ENCODE measurements around the gene ATP6V1G3. TPM values are rescaled to one million over a fixed set of nuclear protein-coding genes. Genes with fewer than 3 reads are reported as not detected.

Gene ATP6V1G3
- total RNA-seq, 2 experiments from 2014 or later, result not detected

DNA sequence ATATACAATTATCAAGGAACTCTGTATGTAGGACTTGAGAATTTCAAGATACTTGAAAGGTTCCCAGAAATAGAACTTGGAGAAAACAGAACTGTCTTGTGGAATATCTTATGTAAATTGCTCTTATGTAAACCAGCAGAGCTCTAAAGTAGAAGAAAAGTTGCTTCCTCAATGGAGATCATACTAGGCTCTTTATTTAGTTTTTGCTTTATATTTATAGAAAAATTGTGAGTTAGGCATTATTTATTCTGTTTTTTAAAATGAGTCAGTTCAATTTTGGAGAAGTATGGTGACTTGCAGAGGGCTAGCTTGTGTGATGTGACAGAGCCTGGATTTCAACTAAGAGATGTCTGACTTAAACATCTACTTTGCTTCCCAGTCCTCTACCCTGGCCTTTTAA, 40.4 kb downstream of the ATP6V1G3 start:
- H3K36me3 Mint-ChIP-seq (ENCODE audit: low read depth), result peaks cover 5% of the 10 kb centered on the region
- H3K27ac Mint-ChIP-seq, result no peak overlapping the region
- CTCF ChIA-PET, result no interaction called here
- no peaks in the 10 kb centered on the region for H3K27me3 Mint-ChIP-seq
- POLR2A ChIA-PET, result no interaction called here
- DNase-seq, result no peak
- peaks cover 12% of the 10 kb centered on the region for H3K4me1 Mint-ChIP-seq
- H3K9me3 Mint-ChIP-seq, result peaks cover 20% of the 10 kb centered on the region
- no peak overlapping the region for H3K4me3 Mint-ChIP-seq

DNA sequence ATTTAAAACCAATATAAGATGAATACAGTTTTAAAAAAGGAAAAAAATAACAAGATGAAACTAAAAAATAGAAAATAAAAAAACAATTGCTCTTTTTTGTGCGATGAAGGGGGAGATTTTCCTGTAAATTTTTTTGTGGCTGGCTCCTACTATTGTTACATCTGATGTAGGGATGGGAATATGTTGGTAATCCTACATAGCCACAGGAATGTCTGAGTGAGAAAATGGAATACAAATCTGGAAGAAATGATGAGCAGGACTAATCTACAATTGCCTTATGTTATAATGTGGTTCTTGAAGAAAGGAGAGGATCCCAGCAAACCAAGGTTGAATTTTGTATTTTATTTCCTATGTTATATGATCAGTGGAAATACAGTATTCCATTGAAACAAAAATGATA, 40.9 kb downstream of the ATP6V1G3 start:
- H3K4me3 Mint-ChIP-seq, result no peak overlapping the region
- no peak for DNase-seq
- H3K9me3 Mint-ChIP-seq, result peaks cover 20% of the 10 kb centered on the region
- peaks cover 5% of the 10 kb centered on the region for H3K36me3 Mint-ChIP-seq (ENCODE audit: low read depth)
- no peaks in the 10 kb centered on the region for H3K27me3 Mint-ChIP-seq
- H3K27ac Mint-ChIP-seq, result no peak overlapping the region
- ChIA-PET CTCF (no interaction called here), POLR2A (interaction anchor here (2.0 kb wide), 1 partner anchor 10 kb away, joined by 4 read pairs; no protein-coding TSS in a partner anchor)
- H3K4me1 Mint-ChIP-seq, result peaks cover 12% of the 10 kb centered on the region

DNA sequence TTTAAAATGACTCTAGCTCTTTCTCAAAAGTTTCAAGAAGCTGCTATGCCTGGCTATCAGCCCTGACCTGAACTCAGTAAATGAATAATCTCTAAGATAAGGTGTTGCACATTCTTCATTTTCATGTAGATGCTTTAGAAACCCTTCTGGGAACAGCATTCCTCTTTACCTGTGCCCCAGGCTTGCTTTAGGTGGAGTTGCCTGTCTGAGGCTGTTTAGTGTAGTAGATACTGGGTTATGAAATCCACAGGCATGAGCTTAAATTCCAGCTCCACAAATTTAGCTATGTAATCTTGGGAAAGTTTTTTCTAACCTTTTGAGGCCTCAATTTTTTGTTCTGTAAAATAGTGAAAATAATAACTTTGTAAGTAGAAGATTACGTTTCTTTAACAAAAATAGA, 41.6 kb downstream of the ATP6V1G3 start:
- ChIA-PET CTCF (no interaction called here), POLR2A (interaction anchor here (2.0 kb wide), 1 partner anchor 10 kb away, joined by 4 read pairs; no protein-coding TSS in a partner anchor)
- Mint-ChIP-seq H3K4me3 (no peak overlapping the region), H3K27me3 (no peaks in the 10 kb centered on the region), H3K27ac (no peak overlapping the region), H3K36me3 (ENCODE audit: low read depth) (peaks cover 5% of the 10 kb centered on the region), H3K9me3 (peaks cover 20% of the 10 kb centered on the region), H3K4me1 (peaks cover 12% of the 10 kb centered on the region)
- DNase-seq, result no peak

DNA sequence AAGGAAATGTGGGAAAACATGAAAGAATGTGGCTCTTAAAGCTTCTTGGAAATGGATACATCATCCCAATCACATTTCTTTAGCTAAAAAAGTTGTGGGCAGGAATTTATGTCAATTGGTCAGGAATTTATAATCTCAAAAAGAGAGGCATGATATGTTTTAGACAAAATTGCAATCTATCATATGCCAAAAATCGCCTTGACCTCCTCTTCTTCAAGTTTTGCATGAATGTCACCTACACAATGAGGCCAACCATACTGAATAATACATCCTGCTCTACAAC, 42.4 kb downstream of the ATP6V1G3 start:
- DNase-seq, result no peak
- Mint-ChIP-seq H3K4me1 (peaks cover 12% of the 10 kb centered on the region), H3K27ac (no peak overlapping the region), H3K27me3 (no peaks in the 10 kb centered on the region), H3K36me3 (ENCODE audit: low read depth) (no peaks in the 10 kb centered on the region), H3K9me3 (peaks cover 12% of the 10 kb centered on the region), H3K4me3 (no peak overlapping the region)
- CTCF ChIA-PET, result no interaction called here
- POLR2A ChIA-PET, result interaction anchor here (2.0 kb wide), 1 partner anchor 9 kb away, joined by 4 read pairs; no protein-coding TSS in a partner anchor

DNA sequence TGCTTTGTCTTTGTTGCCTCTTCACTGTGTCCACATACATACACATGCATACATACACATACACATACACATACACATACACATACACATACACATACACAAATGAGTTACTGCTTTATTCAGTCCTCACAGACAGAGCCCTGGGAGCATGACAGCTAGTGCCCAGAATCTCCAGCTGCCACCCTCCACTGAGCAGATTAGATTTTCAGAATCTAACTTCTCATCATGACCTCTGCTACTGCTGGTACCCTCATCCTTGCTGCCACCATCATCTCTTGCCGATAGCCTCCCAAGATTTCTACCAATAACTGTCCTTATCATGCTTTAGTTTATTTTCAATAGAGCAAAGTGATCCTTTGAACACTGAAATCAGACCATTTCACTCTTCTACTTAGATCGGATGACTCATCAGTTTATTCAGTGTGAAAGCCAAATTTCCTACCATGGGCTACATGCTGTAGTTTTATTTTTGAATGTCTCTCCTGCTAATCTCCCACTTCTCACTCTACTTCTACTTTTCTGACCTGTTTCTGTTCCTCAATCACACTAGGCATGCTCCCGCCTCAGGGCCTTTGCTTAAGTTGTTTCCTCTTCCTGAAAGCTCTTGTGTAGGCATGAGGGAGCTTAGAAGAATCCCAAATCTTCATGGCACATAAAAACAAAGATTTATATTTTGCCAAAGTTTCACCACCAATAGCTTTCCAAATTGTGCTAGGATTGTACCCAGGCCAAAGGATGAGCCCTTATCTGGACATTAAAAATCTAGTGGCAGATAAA, 43.0 kb downstream of the ATP6V1G3 start:
- no peak overlapping the region for H3K4me3 Mint-ChIP-seq
- peaks cover 11% of the 10 kb centered on the region for H3K9me3 Mint-ChIP-seq
- H3K27ac Mint-ChIP-seq, result no peak overlapping the region
- no peak for DNase-seq
- no peaks in the 10 kb centered on the region for H3K27me3 Mint-ChIP-seq
- ChIA-PET CTCF (no interaction called here), POLR2A (interaction anchor here (1.0 to 2.0 kb wide), 2 partner anchors 8 to 185 kb away, joined by 4 read pairs; no protein-coding TSS in a partner anchor)
- H3K36me3 Mint-ChIP-seq (ENCODE audit: low read depth), result no peaks in the 10 kb centered on the region
- peaks cover 12% of the 10 kb centered on the region for H3K4me1 Mint-ChIP-seq

DNA sequence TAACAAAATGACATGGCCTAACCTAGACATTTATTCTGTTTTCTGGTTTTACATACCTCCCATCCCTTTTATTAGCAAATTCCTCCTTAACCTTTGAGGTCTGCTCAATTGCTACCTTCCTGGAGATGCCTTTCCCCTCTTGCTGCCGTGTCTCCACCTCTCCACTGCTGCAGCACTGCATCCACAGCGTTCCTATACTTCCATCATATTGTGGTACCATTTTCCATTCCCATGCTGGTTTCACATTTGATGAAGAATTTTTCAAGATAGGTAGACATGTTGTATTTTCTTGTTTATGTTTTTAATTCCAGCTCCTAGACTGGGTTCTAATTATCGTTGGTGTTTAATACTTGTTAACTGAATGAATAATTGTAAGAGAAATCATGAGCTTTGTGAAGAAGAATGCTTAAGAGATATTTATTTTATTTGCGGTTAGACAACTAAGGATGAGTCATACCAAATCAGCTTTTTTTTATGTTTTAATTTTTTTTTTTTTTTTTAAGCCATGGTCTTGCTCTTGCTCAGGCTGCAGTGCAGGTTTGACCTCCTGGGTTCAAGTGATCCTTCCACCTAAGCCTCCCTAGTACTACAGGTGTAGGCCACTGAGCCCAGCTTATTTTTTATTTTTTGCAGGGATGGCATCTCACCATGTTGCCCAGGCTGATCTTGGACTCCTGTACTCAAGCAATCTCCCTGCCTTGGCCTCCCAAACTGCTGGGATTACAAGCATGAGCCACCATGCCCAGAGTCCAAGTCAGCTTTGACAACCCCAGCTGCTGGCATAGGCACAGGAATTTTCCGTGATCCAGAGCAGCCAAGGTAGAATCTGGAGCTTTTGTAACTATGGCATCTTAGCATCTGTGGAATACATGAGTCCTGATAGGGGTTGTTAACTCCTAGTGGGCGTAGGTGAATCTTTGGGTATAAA, 44.0 kb downstream of the ATP6V1G3 start:
- Mint-ChIP-seq H3K4me3 (no peak overlapping the region), H3K27ac (no peak overlapping the region), H3K36me3 (ENCODE audit: low read depth) (no peaks in the 10 kb centered on the region), H3K4me1 (peaks cover 12% of the 10 kb centered on the region), H3K9me3 (peaks cover 8% of the 10 kb centered on the region), H3K27me3 (no peaks in the 10 kb centered on the region)
- ChIA-PET CTCF (interaction anchor here (0.9 kb wide), 1 partner anchor 71 kb away, joined by 3 read pairs; no protein-coding TSS in a partner anchor), POLR2A (interaction anchor here (0.7 to 1.0 kb wide), 2 partner anchors 23 to 186 kb away, joined by 3 to 4 read pairs; no protein-coding TSS in a partner anchor)
- DNase-seq, result no peak

DNA sequence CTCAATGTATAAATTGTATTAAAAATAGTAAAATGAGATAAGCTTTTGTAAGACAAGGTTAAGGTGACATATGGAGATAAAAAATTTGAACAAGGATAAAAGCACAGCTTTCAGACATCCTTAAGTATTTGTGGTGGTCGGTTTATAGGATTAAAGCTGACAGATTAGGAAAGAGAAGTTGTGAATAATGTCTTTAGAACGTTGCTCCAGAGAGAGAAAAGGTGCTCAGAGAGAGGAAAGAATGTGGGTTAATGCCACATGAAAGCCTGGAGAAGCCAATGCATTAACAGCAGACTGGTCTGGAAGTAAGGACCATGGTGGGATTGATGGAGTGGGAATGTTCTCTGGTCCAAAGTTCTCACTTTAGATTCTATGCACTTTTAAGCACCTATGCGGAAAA, 44.8 kb downstream of the ATP6V1G3 start:
- CTCF ChIA-PET, result no interaction called here
- peaks cover 12% of the 10 kb centered on the region for H3K4me1 Mint-ChIP-seq

DNA sequence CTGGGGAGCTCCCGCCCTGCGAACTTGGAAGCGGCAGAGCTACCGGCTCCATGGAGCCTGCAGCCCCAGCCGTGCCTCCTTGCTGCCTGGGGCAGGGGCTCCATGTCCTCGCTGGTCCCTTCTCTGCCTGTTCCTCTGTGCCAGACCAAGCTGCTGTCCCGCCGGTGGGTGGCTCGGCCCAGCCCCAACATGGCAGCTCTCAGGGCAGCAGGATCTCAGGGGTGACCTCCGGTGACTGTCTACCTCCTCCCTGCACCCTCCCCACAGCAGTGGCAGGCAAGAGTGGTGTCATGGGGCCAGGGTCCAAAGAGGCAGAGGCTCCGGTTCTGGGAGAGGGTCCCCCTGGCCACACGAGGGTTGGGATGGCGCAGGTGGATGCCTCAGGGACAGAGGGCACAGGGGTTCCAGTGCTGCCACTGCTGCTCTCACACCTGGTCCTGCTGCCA, 45.8 kb downstream of the ATP6V1G3 start:
- peaks cover 2% of the 10 kb centered on the region for H3K9me3 Mint-ChIP-seq
- no peak overlapping the region for H3K4me3 Mint-ChIP-seq
- H3K27ac Mint-ChIP-seq, result no peak overlapping the region
- no peak for DNase-seq
- H3K27me3 Mint-ChIP-seq, result no peaks in the 10 kb centered on the region
- ChIA-PET POLR2A (no interaction called here), CTCF (no interaction called here)
- peaks cover 12% of the 10 kb centered on the region for H3K4me1 Mint-ChIP-seq
- no peaks in the 10 kb centered on the region for H3K36me3 Mint-ChIP-seq (ENCODE audit: low read depth)

More for the DNA sequence above, 44.8 kb downstream of the ATP6V1G3 start:
- Mint-ChIP-seq H3K36me3 (ENCODE audit: low read depth) (no peaks in the 10 kb centered on the region), H3K27ac (no peak overlapping the region), H3K4me3 (no peak overlapping the region), H3K9me3 (peaks cover 5% of the 10 kb centered on the region), H3K27me3 (no peaks in the 10 kb centered on the region)
- POLR2A ChIA-PET, result no interaction called here
- no peak for DNase-seq

DNA sequence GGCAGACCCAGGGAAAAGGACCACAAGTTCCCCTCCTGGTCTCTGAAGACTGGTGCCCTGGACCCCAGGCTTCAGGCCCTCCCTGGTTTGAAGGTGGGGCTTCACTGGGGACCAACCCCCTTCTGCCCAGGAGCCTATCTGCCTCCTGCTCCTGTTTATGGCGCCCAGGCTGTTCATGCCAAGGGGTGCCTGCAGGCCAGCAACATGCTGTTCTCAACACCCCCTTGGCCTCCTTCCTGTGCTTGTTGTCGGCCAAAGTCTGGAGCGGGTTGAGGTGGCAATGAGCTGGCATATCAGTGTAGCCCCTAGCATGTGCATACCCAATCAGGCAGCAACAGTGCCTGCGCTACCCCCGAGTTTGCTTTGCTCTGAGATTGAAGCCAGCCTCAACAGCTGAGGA, 46.3 kb downstream of the ATP6V1G3 start:
- DNase-seq, result no peak
- CTCF ChIA-PET, result interaction anchor here (0.8 kb wide), 1 partner anchor 26 kb away, joined by 4 read pairs; no protein-coding TSS in a partner anchor
- no peaks in the 10 kb centered on the region for H3K36me3 Mint-ChIP-seq (ENCODE audit: low read depth)
- H3K27me3 Mint-ChIP-seq, result no peaks in the 10 kb centered on the region
- peaks cover 12% of the 10 kb centered on the region for H3K4me1 Mint-ChIP-seq
- no peak overlapping the region for H3K4me3 Mint-ChIP-seq
- no peak overlapping the region for H3K27ac Mint-ChIP-seq
- POLR2A ChIA-PET, result no interaction called here
- H3K9me3 Mint-ChIP-seq, result peaks cover 2% of the 10 kb centered on the region

DNA sequence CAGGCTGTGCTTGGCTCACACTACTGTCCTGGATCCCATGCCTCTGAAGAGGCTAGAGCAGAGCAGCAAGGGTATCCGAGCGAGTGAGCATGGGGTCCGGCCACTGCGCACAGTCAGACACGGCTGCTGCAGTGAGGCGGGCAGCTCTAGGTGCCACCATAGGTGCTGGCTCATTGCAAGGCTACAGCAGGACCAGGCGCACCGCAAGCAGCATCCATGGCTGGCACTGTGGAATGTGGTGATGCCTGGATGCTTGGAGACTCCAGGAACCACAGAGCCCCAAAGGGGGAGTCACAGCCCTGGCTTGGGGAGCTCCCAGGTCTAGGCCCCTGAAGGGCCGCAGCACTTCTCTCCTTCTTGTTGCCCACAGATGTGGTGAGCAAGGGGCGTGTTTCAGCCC, 47.2 kb downstream of the ATP6V1G3 start:
- ChIA-PET POLR2A (no interaction called here), CTCF (interaction anchor here (0.8 kb wide), 1 partner anchor 26 kb away, joined by 4 read pairs; no protein-coding TSS in a partner anchor)
- Mint-ChIP-seq H3K4me3 (no peak overlapping the region), H3K27ac (no peak overlapping the region), H3K27me3 (no peaks in the 10 kb centered on the region), H3K9me3 (no peaks in the 10 kb centered on the region), H3K4me1 (peaks cover 11% of the 10 kb centered on the region), H3K36me3 (ENCODE audit: low read depth) (no peaks in the 10 kb centered on the region)
- no peak for DNase-seq

DNA sequence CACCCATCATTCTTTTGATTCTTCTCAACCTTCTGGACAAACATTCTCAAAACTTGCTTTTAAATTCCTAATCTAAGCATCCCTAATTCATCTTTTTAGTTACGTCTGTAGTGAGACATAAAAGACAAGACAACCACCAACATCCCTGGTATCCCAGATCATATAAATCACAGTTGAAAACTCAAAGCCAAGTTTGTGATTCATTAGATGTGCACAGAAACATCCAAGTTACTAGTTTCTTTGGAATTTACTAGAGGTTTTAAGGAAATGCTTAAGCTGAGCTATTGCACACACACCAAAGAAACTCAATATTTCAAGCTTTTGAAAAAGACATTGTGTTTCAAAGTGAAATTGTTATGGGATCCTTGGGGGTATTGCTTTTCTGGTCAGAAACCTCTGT, 47.6 kb downstream of the ATP6V1G3 start:
- no peaks in the 10 kb centered on the region for H3K27me3 Mint-ChIP-seq
- DNase-seq, result no peak
- H3K4me1 Mint-ChIP-seq, result peaks cover 8% of the 10 kb centered on the region
- H3K27ac Mint-ChIP-seq, result no peak overlapping the region
- no peak overlapping the region for H3K4me3 Mint-ChIP-seq
- no peaks in the 10 kb centered on the region for H3K36me3 Mint-ChIP-seq (ENCODE audit: low read depth)
- CTCF ChIA-PET, result no interaction called here
- no peaks in the 10 kb centered on the region for H3K9me3 Mint-ChIP-seq
- POLR2A ChIA-PET, result no interaction called here

DNA sequence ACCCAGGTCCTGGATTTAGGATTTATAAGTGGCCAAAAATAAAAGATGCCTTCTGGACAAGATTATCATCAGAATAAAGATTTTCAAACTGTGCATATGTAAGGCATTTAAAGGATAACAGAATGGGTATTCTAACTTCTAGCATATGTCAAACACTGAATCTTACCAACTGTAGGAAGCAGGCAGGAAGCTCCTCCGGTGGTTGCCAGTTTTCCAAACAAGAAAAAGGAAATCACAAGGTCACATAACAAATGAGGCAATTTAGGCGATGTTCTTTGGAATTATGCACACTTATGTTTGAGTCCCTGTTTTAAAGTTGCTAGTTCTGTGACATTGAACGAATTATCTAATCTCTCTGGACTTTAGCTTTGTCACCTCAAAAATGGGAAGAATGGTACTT, 48.9 kb downstream of the ATP6V1G3 start:
- DNase-seq, result no peak
- no peaks in the 10 kb centered on the region for H3K4me1 Mint-ChIP-seq
- no peak overlapping the region for H3K4me3 Mint-ChIP-seq
- ChIA-PET CTCF (no interaction called here), POLR2A (no interaction called here)
- no peak overlapping the region for H3K27ac Mint-ChIP-seq
- H3K27me3 Mint-ChIP-seq, result no peaks in the 10 kb centered on the region
- H3K36me3 Mint-ChIP-seq (ENCODE audit: low read depth), result no peaks in the 10 kb centered on the region
- H3K9me3 Mint-ChIP-seq, result no peaks in the 10 kb centered on the region

DNA sequence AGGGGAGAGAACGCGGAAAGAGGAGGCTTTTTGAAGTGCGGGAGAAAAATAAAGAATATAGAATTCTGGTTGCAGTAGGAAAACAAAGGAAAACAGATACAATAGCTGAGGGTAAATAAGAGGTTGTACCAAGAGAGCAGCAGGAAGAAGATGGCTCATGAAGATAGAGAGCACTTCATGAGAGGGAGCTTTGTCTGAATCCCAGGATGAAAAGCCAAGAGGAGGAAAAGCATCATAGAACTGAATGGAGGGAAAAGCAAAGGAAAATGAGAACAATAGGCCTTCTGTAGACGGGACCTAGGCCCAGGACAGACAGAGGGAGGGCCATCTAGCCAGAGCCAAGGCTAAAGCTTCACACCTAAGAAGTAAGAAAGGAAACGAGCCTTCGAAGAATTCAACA, 49.5 kb downstream of the ATP6V1G3 start:
- Mint-ChIP-seq H3K4me1 (no peaks in the 10 kb centered on the region), H3K27me3 (no peaks in the 10 kb centered on the region), H3K27ac (no peak overlapping the region), H3K4me3 (no peak overlapping the region), H3K9me3 (no peaks in the 10 kb centered on the region), H3K36me3 (ENCODE audit: low read depth) (no peaks in the 10 kb centered on the region)
- DNase-seq, result no peak
- CTCF ChIA-PET, result no interaction called here
- POLR2A ChIA-PET, result no interaction called here

Measured in activated CD4-positive, alpha-beta memory T cell treated with anti-CD3 and anti-CD28 coated beads, Interleukin-2, amount 10 ng/mL, durations not matched to agents 7 days and 5 days (primary cell).